Effector memory CD4-positive, alpha-beta T cell (primary cell): ENCODE data around the gene MYO3B.

Experiments used
- DNase-seq, 3 donors: peaks; one replicate each; pipeline ENCODE4 v3.0.0-alpha.2; 2020
- H3K27ac ChIP-seq: 2 replicates; pipeline ENCODE4 v1.7.0; 2013; ENCODE audit warnings: mild to moderate bottlenecking, low read length, moderate library complexity; ENCODE audit not compliant: insufficient read depth, poor library complexity, severe bottlenecking
- H3K27me3 ChIP-seq: replicated peaks from 2 replicates; pipeline ENCODE4 v1.7.0; 2013; ENCODE audit warnings: mild to moderate bottlenecking, low read length; ENCODE audit not compliant: insufficient read depth, control insufficient read depth, poor library complexity, severe bottlenecking
- H3K36me3 ChIP-seq: 2 replicates; pipeline ENCODE4 v1.7.0; 2013; ENCODE audit warnings: mild to moderate bottlenecking, low read length, moderate library complexity; ENCODE audit not compliant: control insufficient read depth, insufficient read depth
- H3K4me1 ChIP-seq: 2 replicates; pipeline ENCODE4 v1.7.0; 2013; ENCODE audit warnings: low read length, mild to moderate bottlenecking; ENCODE audit not compliant: control insufficient read depth, insufficient read depth, poor library complexity, severe bottlenecking
- H3K4me3 ChIP-seq: 2 replicates; pipeline ENCODE4 v1.7.0; 2013; ENCODE audit warnings: low read length, low read depth, mild to moderate bottlenecking; ENCODE audit not compliant: insufficient read depth, poor library complexity, severe bottlenecking
- H3K9me3 ChIP-seq: 2 replicates; pipeline ENCODE4 v1.7.0; 2013; ENCODE audit warnings: mild to moderate bottlenecking, low read length, moderate library complexity; ENCODE audit not compliant: control insufficient read depth

The MYO3B gene

GRCh38 chr2:170492010-170492409, 314.1 kb downstream of the MYO3B start:
- H3K9me3 ChIP-seq, result no peaks in the 10 kb centered on the region
- H3K36me3 ChIP-seq, result no peaks in the 10 kb centered on the region
- H3K4me3 ChIP-seq, result no peak overlapping the region
- no peak overlapping the region for H3K27ac ChIP-seq
- no peak for DNase-seq
- H3K4me1 ChIP-seq, result no peaks in the 10 kb centered on the region
- peaks cover 3% of the 10 kb centered on the region for H3K27me3 ChIP-seq

DNA sequence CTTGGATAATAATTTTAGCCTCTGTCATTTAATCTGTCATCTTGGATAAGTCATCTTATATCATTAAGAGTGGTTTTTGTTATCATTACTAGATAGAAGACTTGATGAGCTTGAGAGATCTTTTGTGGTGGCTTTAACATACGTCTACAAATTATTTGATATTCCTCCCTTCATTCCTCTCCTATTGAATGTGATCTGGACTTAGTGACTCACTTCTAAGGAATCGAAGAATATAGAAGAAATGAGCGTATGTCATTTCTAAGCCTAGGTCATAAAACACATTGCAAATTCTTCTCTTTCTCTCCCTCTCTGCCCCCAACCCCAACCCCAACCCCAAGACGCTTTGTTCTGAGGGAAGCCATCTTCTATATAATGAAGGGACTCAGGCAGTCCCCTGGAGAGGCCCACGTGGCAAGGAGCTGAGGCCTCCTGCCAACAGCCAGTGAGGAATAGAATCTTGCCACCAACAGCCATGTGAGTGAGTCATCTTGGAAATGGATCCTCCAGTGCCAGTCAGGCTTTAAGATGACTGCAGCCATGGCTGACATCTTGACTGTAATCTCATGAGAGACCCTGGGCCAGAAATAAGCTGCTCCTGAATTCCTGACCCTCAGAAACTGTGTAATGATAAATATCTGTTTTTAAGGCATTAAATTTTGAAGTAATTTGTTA, 315.6 kb downstream of the MYO3B start:
- Histone ChIP-seq H3K9me3 (no peaks in the 10 kb centered on the region), H3K4me3 (no peak overlapping the region), H3K27ac (no peak overlapping the region), H3K27me3 (peaks cover 3% of the 10 kb centered on the region), H3K4me1 (no peaks in the 10 kb centered on the region), H3K36me3 (no peaks in the 10 kb centered on the region)
- DNase-seq, result no peak

- H3K4me1 ChIP-seq, result no peaks in the 10 kb centered on the region
- no peaks in the 10 kb centered on the region for H3K9me3 ChIP-seq
- H3K27me3 ChIP-seq, result peaks cover 3% of the 10 kb centered on the region
- no peaks in the 10 kb centered on the region for H3K36me3 ChIP-seq
- DNase-seq, result no peak
- H3K4me3 ChIP-seq, result no peak overlapping the region
- no peak overlapping the region for H3K27ac ChIP-seq
Measured at GRCh38 chr2:170495896-170496295, 317.9 kb downstream of the MYO3B start.

DNA sequence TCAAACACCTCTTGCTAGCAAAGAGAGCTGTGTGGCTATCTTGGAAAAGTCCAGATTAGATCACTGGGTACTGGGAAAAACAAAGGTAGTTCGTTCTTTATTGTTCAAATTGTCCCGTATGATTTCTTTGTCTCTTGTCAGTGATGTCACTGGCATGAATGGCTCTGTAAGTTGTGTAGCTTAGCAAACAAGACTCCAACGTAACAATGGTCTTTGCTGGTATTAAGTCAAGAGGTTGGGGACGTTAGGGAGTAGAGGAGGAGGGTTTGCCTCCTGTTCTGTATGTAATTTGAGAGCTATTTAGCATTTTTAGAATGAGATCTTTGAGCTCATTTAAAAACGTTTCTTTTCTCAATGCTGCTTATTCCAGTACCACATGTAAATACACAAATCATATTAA, 320.7 kb downstream of the MYO3B start:
- H3K4me3 ChIP-seq, result no peak overlapping the region
- H3K27ac ChIP-seq, result no peak overlapping the region
- no peaks in the 10 kb centered on the region for H3K36me3 ChIP-seq
- H3K27me3 ChIP-seq, result peaks cover 3% of the 10 kb centered on the region
- H3K4me1 ChIP-seq, result no peaks in the 10 kb centered on the region
- DNase-seq, result no peak
- no peaks in the 10 kb centered on the region for H3K9me3 ChIP-seq

GRCh38 chr2:170500104-170500503, 322.2 kb downstream of the MYO3B start:
- Histone ChIP-seq H3K27ac (no peak overlapping the region), H3K9me3 (no peaks in the 10 kb centered on the region), H3K36me3 (no peaks in the 10 kb centered on the region), H3K4me3 (no peak overlapping the region), H3K4me1 (no peaks in the 10 kb centered on the region), H3K27me3 (peaks cover 3% of the 10 kb centered on the region)
- DNase-seq, result no peak

- no peak overlapping the region for H3K27ac ChIP-seq
- DNase-seq, result no peak
- H3K4me3 ChIP-seq, result no peak overlapping the region
- H3K9me3 ChIP-seq, result no peaks in the 10 kb centered on the region
- H3K4me1 ChIP-seq, result no peaks in the 10 kb centered on the region
- H3K36me3 ChIP-seq, result no peaks in the 10 kb centered on the region
- H3K27me3 ChIP-seq, result peaks cover 2% of the 10 kb centered on the region
Measured at GRCh38 chr2:170500770-170501169, 322.8 kb downstream of the MYO3B start.

DNA sequence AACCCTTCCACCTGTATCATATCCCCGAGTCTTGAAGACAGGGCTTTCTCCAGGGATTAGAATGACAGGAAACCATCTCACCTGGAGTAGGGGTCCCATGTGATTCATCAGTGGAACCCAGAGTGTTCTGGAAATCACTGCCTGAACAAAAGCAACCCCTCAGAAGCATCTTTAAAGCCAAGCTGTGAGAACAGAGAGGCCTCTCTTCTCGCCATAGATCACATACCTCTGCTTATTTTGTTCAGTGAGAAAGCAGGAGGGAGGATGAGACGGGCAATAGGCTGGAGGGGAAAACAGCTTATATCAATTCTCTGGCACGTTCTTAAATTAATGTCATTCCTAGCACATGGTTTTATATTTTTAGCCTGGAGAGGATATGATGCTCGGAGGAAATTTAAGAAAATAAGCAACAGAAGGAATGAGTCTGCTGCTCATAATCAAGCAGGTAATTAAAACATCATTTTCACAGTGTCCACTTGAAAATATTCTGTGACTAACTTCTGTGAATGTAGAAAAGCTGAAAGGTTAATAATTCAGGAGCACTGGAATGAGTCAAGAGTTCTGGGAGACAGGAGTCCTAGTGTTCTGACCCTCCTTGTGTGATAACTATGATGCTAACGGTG, 323.6 kb downstream of the MYO3B start:
- H3K36me3 ChIP-seq, result no peaks in the 10 kb centered on the region
- no peaks in the 10 kb centered on the region for H3K4me1 ChIP-seq
- no peak overlapping the region for H3K27ac ChIP-seq
- no peaks in the 10 kb centered on the region for H3K27me3 ChIP-seq
- DNase-seq, result no peak
- H3K9me3 ChIP-seq, result no peaks in the 10 kb centered on the region
- no peak overlapping the region for H3K4me3 ChIP-seq

DNA sequence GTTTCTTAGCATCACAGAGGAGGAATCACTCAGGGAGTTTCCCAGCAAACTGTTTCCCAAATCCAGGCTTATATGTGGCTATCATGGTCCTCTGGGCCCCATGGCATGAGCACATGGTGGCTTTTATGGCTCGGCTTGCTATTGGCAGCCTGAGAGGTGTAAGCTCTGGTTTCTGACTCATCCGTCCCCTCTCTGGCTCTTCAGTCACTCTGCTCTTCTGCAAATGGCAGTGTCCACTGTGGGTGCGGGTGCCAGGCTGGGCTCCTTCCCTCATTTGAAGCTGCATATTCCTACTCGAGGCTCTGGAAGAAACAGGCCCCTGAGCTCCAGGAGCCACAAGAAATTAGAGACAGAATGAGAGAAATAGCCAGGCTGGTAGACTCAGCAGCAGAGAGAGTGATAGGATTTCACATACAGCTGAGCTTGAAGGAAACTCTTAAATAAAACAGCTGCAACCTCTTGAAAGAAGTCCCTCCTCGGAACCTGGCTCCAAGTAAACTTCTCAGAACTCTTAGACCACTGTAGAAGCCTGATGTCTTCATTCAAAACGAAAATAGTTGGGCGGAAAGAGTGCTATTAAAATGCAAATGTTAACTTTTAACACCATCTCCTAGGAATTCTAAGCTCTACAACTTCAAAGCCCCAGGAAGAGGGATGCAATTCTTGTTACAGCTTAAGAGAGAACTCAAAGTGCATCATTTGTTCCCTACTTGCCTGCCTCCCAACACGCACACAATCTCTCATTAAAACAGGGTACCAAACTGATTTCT, 324.6 kb downstream of the MYO3B start:
- H3K36me3 ChIP-seq, result no peaks in the 10 kb centered on the region
- no peaks in the 10 kb centered on the region for H3K4me1 ChIP-seq
- no peaks in the 10 kb centered on the region for H3K9me3 ChIP-seq
- no peak overlapping the region for H3K4me3 ChIP-seq
- no peak overlapping the region for H3K27ac ChIP-seq
- H3K27me3 ChIP-seq, result no peaks in the 10 kb centered on the region
- no peak for DNase-seq

GRCh38 chr2:170503563-170503962, 325.6 kb downstream of the MYO3B start:
- Histone ChIP-seq H3K27me3 (no peaks in the 10 kb centered on the region), H3K27ac (no peak overlapping the region), H3K4me3 (no peak overlapping the region), H3K36me3 (no peaks in the 10 kb centered on the region), H3K4me1 (no peaks in the 10 kb centered on the region), H3K9me3 (no peaks in the 10 kb centered on the region)
- DNase-seq, result no peak
